ENCODE data around the gene TMEM250.
"Not testable (repeated sequence)": the region's sequence is repeated elsewhere in the genome, so short reads cannot be mapped to it uniquely, and the experiment has no call there.

TMEM250 gene, protein sequence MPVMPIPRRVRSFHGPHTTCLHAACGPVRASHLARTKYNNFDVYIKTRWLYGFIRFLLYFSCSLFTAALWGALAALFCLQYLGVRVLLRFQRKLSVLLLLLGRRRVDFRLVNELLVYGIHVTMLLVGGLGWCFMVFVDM

DNA sequence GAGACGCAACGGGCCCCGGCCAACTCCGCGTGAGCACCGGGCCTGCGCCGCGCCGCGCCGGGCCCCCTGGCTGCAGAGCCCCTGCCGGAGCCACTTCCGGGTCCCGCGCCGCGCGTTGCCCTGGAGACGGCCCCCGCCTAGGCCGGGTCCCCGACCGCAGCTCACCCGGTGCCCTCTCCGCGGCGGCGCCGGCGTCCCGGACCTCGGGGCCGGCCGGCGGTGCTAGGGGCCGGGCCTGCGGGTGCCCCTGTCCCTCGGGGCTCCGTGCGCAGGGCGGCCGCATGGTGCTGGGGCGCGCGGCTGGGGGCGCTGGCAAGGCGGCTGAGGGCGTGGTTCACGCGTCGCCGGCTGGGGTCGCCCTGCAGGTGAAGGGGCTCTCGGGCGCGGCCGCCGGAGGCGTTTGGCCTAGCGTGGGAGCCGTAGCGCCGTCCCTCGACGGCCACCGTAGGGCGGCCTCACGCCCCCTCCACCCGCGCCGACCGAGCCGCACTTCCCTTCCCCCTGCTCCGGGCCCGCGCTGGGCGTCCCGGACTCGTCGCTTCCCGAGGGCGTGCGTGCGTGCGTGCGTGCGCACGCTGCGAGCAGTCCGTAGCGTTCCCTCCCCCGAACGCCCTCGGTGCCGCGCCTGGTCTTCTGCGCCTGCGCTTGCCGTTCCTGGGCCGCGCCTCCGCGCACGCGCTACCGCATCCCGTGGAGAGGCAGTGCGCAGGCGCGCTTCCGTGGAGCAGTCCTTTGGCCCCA, at the start of gene TMEM250:
Gene TMEM250, minus strand, starts transcription at position 556 of the 741 bp plus-strand sequence. CDS start 1,975 bp downstream, outside the sequence.
- DNase-seq: peak; percentile 96

DNA sequence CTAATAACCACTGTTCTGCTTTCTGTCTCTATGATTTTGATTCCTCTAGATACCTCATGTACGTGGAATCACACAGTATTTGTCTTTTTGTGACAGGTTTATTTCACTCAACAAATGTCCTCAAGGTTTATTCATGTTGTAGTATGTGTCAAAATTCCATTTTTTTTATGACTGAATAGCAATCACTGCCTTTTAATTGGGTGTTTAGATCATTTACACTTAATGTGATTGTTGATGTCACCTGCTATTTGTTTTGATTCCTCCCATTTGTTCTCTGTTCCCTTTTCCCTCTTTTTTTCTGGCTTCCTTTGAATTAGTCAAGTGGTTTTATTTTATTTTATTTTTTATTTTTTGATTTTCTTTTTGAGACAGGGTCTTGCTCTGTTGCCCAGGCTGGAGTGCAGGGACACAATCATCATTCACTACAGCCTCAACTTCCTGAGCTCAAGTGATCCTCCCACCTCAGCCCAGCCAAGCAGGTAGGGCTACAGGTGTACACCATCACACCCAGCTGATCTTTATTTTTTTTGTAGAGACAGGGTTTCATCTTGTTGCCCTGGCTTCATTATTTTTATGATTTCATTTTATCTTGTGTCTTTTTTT, 44.7 kb upstream of the TMEM250 start:
- DNase-seq: no peak

DNA sequence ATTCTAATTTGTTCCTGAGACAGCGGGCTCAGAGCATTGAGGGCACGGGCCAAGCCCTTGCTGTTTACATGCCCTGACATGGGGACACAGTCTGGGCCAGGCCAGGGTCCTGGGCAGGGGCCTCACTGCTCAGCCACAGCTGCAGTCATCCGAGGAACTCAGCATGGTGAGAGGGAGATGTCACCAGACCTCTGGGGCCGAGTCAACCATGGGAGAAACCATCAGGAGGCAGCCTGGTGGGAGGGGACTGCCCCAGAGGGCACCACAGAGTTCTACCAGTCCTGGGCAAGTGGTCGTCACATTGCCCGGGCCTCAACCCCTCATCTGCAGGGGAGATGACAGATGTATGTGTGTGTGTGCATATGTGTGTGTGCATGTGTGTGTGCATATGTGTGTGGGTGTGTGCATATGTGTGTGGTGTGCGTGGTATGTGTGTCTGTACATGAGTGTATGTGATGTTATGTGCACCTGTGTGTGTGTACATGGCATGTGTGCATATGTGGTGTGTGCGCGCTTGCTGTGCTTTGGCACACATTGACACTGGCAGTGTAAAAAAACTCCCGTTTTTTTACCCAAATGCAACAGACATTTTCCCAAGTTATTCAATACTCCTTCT, 42.4 kb upstream of the TMEM250 start:
- no peak for DNase-seq

DNA sequence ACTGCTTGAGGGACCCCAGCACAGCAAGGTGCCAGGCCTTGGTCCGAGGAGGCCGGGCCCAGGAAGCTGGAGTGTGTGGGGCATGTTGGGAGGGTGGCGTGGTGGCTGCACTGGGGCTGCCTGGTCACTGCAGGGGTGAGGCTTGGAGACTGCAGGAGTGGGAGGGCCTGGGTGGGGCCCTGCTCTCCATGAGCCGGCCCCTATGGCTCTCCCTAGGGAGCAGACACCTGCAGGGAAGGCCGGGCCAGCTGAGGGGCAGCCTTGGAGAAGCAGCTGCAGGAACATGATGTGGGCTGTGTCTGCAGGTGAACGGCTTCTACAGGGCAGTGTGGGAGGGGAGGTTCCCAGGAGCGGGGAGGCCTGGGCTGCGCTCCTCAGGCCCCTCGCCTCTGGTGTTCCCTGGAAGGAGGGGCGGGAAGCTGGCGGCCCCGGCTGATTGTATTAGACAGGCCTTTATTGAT, 41.7 kb upstream of the TMEM250 start:
- DNase-seq: no peak

DNA sequence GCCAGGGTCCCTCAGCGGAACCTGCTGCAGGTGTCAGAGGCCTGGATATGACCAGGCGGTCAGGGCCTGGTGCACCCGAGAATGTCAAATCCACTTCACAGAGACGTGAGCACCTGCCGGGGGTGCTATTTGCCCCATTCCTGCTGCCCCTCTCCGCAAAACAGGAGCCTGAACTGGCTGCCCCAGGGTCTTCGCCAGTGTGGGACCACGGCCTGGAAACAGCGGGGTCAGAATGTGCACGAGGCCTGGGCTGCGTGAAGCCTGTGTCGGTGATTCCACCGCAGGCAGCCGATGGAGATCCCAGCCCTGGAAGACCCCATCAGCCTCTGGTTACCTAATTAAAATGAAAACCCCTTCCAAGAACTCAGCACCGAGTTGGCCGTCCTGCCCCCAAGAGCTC, 41.2 kb upstream of the TMEM250 start:
- DNase-seq: no peak

DNA sequence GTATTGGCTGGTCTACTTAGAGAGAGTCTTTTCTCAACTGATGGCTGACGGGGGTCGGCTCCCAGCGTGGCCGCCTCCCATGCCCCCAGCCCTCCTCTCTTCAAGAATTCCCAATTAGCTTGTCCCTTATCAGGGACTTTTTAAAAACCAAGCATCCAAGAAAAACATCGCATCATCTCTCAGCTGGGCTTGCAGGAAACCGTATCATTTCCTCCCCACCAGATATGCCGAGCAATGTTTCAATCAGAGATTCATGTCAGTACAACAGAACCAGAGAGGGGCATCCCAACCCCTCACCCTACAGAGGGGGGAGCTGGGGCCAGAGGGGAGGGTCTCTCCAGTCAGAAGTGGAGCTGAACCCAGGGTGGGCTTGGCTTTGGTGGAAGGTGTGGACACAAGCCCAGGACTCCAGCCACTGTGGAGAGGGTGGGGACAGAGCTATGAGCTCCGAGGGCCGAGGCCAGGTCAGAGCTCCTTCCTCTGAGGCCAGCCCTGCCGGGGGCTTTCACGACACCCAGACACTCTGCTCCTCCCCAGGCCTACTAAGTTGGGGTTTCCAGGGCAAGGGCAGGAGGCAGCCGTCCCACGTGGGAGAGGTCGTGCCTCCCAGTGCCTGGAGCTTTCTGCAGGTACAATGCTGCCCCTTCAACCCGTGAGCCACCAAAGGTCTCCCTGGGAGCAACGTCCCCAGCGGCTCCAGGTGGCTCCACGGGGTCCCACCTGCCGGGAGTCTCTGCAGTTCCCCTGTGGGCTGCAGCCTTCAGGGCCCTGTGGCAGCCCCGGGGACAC, 39.0 kb upstream of the TMEM250 start:
- no peak for DNase-seq

DNA sequence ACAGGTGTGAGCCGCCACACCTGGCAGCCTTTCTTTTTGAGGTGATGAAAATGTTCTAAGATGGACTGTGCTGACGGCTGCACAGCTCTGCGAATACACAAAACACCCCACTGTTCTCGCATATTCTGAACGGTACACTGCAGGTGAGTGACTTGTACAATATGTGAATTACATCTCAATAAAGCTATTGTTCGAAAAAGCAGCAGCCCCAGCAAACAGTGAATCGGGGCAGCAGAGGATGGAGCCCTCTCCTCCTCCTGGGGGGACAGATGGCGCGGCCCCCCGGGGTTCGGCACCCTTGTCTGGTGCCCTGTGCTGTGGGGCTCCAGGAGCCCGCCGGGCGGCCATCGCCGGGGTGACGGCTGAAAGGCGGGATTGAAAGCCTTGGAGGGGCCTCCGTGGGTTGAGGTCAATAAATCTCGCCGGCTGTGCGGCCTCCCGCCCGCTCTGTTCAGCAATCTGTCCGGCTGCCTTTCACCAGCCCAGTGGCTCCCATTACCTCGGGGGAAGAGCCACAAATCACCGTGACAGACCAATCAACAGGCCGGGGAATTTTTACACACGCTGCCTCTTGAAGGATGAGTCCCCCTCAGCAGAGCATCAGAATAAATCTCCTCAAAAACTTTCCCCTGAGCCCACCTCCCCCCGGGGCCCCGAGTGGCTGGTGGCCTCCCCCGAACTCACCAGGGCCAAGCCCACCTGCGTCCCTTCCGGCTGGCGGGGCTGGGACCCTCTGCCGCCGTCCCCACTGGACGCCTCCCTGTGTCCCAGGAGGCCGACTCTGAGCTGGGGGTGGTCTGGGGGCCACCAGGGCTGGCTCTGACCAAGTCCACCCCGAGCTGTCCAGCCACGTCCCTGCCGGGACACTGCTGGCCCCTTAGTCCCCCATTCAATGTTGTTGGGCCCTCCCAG, 37.8 kb upstream of the TMEM250 start:
- DNase-seq: no peak

DNA sequence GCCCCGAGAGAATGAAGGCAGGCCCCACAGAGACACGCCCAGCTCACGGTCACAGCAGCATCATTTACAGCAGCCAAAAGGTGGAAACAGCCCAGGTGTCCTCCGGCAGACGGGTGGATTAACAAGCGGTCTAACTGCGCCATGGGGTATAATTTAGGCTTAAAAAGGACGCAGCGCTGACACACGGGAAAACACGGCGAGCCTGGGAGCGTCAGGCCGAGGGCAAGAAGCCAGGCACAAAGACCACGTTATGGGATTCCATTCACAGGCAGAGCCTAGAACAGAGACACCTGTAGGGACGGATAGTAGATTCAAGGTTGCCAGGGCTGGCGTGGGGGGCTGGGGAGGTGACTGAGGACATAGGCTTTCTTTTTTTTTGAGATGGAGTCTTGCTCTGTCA, 36.9 kb upstream of the TMEM250 start:
- no peak for DNase-seq

DNA sequence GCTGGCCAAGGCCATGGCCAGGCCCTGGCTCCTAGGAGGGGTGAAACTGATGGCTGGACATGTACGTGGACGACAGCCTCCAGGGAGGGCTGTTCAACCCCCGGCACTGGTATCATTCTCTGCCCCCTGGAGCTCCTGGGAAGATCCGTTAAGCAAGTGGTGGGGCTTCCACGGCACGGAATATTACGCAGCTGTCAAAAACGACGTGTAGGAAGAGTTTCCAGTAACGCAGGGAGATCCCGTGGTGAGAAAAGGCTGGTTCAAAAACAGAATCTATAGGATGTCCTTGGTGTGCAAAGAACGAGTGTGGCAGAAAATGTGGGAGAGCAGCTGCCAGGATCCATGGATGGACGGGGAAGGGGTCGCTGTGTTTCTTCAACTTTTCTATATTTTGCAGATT, 36.3 kb upstream of the TMEM250 start:
- DNase-seq: no peak

DNA sequence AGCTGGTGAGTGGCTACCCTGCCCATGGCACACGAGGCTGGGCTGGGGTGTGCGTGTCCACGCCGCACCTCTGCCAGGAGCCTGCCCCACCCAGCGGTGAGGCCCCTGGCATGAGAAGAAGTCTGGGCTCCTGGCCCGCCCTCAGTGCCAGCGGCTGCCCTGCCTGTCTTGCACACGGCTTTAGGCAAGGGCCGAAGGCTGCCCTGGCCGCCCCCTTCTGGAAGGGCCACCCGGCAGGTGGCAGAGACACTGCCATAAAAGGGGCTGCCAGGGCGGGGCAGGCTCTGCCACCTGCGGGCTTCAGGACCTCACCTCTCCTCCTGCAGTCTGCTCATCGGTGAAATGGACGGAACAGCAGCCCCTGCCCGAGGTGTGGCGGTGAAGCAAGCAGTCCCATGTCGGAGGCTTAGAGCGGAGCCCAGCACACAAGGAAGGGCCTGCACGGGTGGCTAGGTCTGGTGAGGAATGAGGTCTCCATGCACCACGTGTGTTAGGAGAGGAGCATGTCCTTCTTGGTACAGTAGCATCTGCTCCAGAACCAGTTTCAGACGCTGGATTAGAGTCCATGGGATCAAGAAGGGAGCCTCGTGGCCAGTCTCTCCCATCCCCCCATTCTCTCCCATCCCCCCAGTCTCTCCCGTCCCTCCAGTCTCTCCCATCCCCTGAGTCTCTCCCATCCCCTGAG, 34.8 kb upstream of the TMEM250 start:
- DNase-seq: no peak

DNA sequence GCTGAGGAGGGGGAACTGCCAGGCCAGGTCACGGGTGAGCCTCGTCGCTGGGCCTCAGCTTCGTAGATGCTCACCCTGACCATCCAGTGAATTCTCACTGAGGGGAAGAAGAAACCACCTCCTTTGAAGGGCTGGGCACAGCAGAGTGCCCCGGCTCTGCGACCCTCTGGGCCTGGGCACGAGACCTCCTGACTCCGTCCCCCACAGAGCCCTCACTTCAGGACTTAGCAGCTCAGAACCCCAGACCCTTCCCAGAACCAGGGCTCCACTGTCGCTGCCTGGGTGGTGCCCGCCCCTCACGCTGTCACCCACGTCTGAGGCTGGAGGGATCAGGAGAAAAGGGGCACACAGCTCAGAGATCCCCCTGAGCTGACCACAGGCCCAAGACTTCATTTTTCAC, 34.3 kb upstream of the TMEM250 start:
- no peak for DNase-seq

DNA sequence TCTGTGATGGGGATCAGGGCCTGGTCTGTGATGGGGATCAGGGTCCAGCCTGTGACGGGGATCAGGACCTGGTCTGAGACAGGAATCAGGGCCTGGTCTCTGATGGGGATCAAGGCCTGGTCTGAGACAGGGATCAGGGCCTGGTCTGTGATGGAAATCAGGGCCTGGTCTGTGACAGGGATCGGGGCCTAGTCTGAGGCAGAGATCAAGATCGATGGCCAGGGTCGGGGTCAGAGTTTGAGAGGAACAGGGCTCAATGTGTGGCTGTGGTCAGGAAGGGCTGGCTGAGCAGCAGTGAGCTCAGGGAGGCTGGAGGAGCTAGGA, 33.8 kb upstream of the TMEM250 start:
- DNase-seq: no peak

DNA sequence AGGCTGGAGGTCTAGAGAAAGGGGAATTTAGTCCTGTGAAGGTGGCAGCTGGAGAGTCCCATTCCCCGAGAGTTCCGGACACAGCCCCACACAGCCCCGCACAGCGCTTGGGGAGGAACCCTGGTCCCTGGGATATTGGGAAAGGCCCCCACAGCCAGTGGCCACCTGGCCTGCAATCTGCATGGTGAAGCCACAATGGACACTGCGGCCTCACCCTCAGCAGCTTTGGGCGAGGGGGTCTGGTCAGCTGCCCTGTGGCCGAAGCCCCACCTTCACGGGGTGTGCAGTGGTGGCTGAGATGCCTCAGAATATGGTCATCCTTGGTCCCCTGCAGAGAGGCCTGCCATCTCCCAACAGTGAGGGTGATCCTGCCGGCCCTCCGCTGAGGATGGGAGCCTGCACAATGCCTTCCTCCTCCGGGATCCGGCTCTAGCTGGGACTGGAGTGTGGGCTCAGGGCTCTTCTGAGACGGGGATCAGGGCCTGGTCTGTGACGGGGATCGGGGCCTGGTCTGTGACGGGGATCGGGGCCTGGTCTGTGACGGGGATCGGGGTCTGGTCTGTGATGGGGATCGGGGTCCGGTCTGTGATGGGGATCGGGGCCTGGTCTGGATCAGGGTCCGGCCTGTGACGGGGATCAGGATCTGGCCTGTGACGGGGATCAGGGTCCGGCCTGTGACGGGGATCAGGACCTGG, 33.3 kb upstream of the TMEM250 start:
- no peak for DNase-seq

DNA sequence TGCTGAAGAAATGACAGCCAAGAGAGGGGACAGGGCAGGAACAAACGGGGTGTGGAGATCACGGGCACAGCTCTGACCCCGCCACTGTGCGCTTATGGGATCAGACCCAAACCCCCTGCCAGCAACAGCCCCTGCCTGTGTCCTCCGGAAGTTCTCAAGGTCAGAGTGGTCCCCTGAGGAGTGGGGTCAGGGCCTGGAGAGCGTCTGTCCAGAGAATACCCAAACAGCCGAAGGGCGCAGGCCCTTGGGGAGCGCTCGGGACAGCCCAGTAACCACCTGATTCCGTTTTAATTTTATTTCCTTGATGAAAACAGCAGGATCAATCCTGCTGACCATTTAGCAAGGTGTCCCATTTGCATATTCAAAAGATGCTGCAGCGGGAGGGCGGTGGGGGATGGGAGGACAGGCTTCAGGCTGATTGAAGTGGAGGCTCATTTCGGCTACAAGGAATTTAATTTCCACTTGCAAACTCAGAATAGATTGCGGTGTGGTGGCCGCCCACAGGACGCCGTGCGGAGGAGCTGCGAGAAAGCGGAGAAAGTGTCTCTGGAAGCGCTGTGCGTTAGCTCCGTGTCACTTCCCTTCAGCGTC, 32.6 kb upstream of the TMEM250 start:
- no peak for DNase-seq

DNA sequence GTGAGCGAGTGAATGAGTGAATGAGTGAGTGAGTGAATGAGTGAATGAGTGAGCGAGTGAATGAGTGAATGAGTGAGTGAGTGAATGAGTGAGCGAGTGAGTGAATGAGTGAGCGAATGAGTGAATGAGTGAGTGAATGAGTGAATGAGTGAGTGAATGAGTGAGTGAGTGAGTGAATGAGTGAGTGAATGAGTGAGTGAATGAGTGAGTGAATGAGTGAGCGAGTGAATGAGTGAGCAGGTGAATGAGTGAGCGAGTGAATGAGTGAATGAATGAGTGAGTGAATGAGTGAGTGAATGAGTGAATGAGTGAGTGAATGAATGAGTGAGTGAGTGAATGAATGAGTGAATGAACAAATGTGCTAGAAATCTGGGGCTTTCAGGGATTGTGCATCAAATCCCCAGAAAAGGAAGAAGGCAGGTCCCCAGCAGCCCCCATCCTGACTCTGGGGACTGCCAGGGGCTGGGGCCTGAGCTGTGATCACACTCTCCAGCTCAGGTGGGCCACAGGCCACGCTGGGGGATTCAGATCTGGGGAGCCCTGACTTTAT, 32.1 kb upstream of the TMEM250 start:
- DNase-seq: not testable (repeated sequence)

DNA sequence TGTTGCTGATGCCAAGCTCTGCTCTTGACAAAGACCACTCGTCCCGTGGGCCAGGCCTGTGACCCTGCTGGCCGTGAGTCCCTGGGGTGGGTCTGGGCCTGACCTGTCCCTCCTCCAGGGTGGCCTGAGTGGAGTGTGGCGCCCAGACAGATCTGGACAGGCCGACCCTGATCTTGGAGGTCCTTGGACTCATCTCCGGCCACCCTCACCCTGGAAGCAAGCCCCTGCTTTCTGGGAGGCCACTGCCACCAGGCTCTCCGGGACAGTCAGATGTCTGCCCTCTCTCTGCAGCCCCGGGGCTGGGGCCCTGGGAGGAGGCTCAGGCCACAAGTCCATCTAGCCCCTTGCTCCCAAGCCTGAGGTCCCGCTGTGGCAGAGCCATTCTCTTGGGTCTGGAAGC, 31.2 kb upstream of the TMEM250 start:
- DNase-seq: no peak

DNA sequence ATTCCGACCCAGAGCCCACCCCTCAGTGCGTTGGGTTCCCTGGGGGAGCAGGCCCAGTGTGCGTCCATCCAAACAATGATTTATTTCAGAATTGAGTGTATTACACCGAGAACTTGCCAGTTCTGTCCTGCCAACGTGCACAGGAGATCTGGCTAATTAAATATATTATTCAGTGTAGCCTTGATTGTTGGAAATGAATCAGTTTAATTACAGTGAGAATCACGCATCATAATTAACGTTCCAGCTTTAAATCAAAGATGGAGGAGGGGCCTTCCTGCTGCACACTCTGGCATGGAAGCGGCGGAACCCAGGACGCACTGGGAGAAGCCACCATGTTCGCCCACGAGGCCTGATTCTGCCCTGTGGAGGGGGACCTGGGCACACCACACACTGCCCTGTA, 30.7 kb upstream of the TMEM250 start:
- DNase-seq: no peak

DNA sequence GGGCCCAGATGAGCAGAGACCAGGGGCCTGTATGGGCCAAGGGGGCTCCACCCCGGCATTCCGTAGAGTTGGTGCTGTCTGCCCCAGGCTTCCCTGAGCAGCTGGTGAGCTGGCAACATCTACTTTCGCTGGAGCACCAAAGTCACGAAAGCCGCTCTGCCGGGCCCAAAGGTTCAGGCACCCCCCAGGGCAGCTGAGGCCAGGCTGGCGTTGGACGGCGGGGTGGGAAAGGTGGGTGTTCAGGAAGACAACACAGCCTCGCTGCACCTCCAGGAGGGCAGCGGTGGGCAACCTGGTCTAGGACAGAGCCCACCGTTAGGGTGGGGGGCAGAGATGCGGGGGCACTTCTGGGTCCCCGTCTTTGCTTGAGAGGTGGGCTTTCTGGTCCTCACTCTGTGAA, 30.1 kb upstream of the TMEM250 start:
- no peak for DNase-seq

DNA sequence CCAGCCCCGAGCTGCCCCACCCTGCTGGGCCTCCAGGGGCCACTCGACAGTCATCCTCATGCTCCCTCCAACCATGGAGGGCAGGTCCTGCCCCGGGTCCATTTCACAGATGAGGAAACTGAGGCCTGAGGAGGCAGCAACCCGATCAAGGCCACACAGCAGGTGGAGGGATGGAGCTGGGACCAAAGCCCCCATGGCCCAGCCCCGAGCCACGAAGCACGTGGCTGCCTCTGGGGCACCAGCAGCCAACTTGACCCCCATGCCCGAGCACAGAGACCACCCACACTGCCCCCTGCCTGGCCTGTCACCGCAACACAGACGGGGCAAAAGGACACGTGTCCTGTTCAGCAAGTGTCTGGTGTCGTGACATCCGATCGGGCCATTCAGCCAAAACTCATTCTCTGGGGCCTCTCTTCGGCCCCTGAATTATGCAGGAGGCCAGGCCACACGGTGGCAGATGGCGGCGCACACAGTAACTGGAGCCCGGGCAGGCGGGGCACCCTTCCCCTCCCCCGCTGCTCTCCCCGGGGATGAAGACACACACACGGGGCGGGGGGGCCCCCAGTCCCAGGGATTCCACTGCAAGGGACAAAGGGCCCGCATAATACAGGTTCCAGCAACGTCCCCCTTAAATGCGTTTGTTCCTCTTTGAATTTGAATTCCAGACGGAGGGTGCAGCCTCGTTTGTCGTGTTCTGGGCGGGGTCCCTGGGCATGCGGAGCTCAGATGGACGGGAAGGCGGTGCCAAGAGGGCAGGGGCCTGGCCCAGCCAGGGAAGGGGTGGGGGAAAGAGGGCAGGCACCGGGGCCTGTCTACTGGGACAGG, 29.4 kb upstream of the TMEM250 start:
- no peak for DNase-seq

Measured in activated naive CD4-positive, alpha-beta T cell treated with anti-CD3 and anti-CD28 coated beads, Interleukin-2, amount 50 U/mL, for 16 hours (primary cell).